ENCODE results near the gene ZNF469. TPM values are rescaled to one million over a fixed set of nuclear protein-coding genes. Genes with fewer than 3 reads are reported as not detected.

Gene ZNF469
- total RNA-seq, 1 experiment from 2014 or later, result 0.09 TPM

DNA sequence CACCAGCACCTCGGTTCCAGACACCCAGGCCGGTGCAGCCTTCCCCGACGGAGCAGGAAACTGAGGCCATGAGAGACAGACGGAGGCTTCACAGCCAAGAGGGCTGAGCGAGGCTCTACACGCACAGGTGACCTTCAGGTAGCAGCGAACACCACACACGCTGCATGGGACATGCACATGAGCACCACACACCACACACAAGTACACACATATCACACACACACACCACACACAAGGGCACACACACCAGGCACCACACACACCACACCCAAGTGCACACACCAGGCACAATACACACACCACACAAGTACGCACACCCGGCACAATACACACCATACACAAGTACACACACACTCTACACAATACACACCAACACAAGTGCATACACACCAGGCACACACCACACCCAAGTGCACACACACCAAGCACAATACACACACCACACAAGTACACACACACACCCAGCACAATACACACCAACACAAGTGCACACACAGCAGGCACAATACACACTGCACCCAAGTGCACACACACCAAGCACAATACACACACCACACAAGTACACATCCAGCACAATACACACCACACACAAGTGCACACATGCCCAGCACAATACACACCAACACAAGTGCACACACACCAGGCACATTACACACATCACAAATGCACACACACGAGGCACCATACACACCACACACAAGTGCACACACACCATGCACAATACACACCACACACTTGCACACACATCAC, 33.4 kb upstream of the ZNF469 start:
- Histone ChIP-seq H3K9me3 (ENCODE audit: low read depth, low read length, poor library complexity, severe bottlenecking) (no peaks in the 10 kb centered on the region), H3K4me1 (ENCODE audit: insufficient read depth, low read length, poor library complexity, severe bottlenecking) (no peaks in the 10 kb centered on the region), H3K36me3 (ENCODE audit: insufficient read depth, low read length, poor library complexity, severe bottlenecking) (no peaks in the 10 kb centered on the region), H3K27ac (ENCODE audit: low read depth, low read length, poor library complexity, severe bottlenecking) (no peak overlapping the region), H3K4me3 (ENCODE audit: low read depth, low read length, poor library complexity, severe bottlenecking) (no peak overlapping the region), H3K27me3 (replicated peaks; ENCODE audit: insufficient read depth, low read depth, low read length, poor library complexity) (no peaks in the 10 kb centered on the region)
- no peak for DNase-seq (ENCODE audit: low spot score)
- CTCF ChIA-PET, result no interaction called here
- POLR2A ChIA-PET (ENCODE audit: low non-redundant PET), result no interaction called here
- no TSS peak for BruUV-seq (replicated peaks)
- TF ChIP-seq, protein P1, sequence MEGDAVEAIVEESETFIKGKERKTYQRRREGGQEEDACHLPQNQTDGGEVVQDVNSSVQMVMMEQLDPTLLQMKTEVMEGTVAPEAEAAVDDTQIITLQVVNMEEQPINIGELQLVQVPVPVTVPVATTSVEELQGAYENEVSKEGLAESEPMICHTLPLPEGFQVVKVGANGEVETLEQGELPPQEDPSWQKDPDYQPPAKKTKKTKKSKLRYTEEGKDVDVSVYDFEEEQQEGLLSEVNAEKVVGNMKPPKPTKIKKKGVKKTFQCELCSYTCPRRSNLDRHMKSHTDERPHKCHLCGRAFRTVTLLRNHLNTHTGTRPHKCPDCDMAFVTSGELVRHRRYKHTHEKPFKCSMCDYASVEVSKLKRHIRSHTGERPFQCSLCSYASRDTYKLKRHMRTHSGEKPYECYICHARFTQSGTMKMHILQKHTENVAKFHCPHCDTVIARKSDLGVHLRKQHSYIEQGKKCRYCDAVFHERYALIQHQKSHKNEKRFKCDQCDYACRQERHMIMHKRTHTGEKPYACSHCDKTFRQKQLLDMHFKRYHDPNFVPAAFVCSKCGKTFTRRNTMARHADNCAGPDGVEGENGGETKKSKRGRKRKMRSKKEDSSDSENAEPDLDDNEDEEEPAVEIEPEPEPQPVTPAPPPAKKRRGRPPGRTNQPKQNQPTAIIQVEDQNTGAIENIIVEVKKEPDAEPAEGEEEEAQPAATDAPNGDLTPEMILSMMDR (conservative IDR thresholded peaks at IDR 0.05; ENCODE audit: low read depth, low read length), result no peak
- intact Hi-C loops (cut with micrococcal nuclease; ENCODE audit: unreplicated experiment), result no loop called here

- Histone ChIP-seq H3K9me3 (ENCODE audit: low read depth, low read length, poor library complexity, severe bottlenecking) (no peaks in the 10 kb centered on the region), H3K27me3 (replicated peaks; ENCODE audit: insufficient read depth, low read depth, low read length, poor library complexity) (no peaks in the 10 kb centered on the region), H3K27ac (ENCODE audit: low read depth, low read length, poor library complexity, severe bottlenecking) (no peak overlapping the region), H3K4me3 (ENCODE audit: low read depth, low read length, poor library complexity, severe bottlenecking) (no peak overlapping the region), H3K4me1 (ENCODE audit: insufficient read depth, low read length, poor library complexity, severe bottlenecking) (no peaks in the 10 kb centered on the region), H3K36me3 (ENCODE audit: insufficient read depth, low read length, poor library complexity, severe bottlenecking) (no peaks in the 10 kb centered on the region)
- ChIA-PET POLR2A (ENCODE audit: low non-redundant PET) (no interaction called here), CTCF (no interaction called here)
- TF ChIP-seq, protein P1 (conservative IDR thresholded peaks at IDR 0.05; ENCODE audit: low read depth, low read length), result no peak
- no peak for TF ChIP-seq EZH2 (IDR thresholded peaks at IDR 0.05; ENCODE audit: borderline replicate concordance, low read depth, low read length, poor library complexity, severe bottlenecking)
- DNase-seq (ENCODE audit: low spot score), result no peak
- intact Hi-C loops (cut with micrococcal nuclease; ENCODE audit: unreplicated experiment), result no loop called here
- BruUV-seq (replicated peaks), result no TSS peak
Observed at GRCh38 chr16:88349903-88350900, 32.6 kb upstream of the ZNF469 start.

- no TSS peak for BruUV-seq (replicated peaks)
- CTCF ChIA-PET, result no interaction called here
- no peaks in the 10 kb centered on the region for H3K36me3 ChIP-seq (ENCODE audit: insufficient read depth, low read length, poor library complexity, severe bottlenecking)
Observed at GRCh38 chr16:88350922-88351321, 31.8 kb upstream of the ZNF469 start.

More at GRCh38 chr16:88350922-88351321, 31.8 kb upstream of the ZNF469 start:
- no peaks in the 10 kb centered on the region for H3K27me3 ChIP-seq (replicated peaks; ENCODE audit: insufficient read depth, low read depth, low read length, poor library complexity)
- DNase-seq (ENCODE audit: low spot score), result no peak
- POLR2A ChIA-PET (ENCODE audit: low non-redundant PET), result no interaction called here
- intact Hi-C loops (cut with micrococcal nuclease; ENCODE audit: unreplicated experiment), result no loop called here
- H3K27ac ChIP-seq (ENCODE audit: low read depth, low read length, poor library complexity, severe bottlenecking), result no peak overlapping the region
- H3K9me3 ChIP-seq (ENCODE audit: low read depth, low read length, poor library complexity, severe bottlenecking), result no peaks in the 10 kb centered on the region
- no peak for TF ChIP-seq EZH2 (IDR thresholded peaks at IDR 0.05; ENCODE audit: borderline replicate concordance, low read depth, low read length, poor library complexity, severe bottlenecking)
- TF ChIP-seq, protein P1 (conservative IDR thresholded peaks at IDR 0.05; ENCODE audit: low read depth, low read length), result no peak
- H3K4me3 ChIP-seq (ENCODE audit: low read depth, low read length, poor library complexity, severe bottlenecking), result no peak overlapping the region
- no peaks in the 10 kb centered on the region for H3K4me1 ChIP-seq (ENCODE audit: insufficient read depth, low read length, poor library complexity, severe bottlenecking)

All from A673 (cell line).